Measurements from ENCODE around the gene HAX1.

HAX1 gene

GRCh38 chr1:154290921-154291320, 18.5 kb downstream of the HAX1 start:
- no peak for TF ChIP-seq CTCF (IDR thresholded peaks at IDR 0.05)

DNA sequence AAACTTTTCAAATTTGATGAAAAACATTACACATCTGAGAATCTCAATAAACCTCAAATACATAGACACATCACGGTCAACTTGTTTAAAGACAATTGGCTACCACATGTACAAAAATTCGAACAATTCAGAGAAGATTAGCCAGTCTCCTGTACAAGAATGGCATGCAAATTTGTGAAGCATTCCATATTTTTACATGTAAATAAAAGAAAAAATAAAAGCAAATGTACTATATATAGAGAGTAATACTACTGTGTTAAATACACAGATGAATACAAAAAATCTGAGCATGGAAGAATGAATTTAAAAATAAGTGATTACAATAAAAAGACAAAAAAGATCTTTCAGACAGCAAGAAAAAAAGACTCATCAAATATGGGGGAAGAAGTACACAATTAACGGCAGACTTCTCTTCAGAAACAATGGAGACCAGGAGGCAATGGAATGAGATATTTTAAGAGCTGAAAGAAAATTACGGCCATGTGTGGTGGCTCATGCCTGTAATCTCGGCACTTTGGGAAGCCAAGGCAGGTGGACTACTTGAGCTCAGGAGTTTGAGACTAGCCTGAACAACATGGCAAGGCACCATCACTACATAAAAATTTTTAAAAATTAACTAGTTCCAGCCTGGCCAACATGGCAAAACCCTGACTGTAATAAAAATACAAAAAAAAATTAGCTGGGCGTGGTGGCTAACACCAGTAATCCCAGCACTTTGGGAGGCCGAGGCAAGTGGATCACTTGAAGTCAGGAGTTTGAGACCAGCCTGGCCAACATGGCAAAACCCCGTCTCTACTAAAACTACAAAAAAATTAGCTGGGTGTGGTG, 23.2 kb downstream of the HAX1 start:
- TF ChIP-seq CTCF (IDR thresholded peaks at IDR 0.05): no peak

GRCh38 chr1:154301582-154301981, 29.2 kb downstream of the HAX1 start:
- no peak for TF ChIP-seq CTCF (IDR thresholded peaks at IDR 0.05)

DNA sequence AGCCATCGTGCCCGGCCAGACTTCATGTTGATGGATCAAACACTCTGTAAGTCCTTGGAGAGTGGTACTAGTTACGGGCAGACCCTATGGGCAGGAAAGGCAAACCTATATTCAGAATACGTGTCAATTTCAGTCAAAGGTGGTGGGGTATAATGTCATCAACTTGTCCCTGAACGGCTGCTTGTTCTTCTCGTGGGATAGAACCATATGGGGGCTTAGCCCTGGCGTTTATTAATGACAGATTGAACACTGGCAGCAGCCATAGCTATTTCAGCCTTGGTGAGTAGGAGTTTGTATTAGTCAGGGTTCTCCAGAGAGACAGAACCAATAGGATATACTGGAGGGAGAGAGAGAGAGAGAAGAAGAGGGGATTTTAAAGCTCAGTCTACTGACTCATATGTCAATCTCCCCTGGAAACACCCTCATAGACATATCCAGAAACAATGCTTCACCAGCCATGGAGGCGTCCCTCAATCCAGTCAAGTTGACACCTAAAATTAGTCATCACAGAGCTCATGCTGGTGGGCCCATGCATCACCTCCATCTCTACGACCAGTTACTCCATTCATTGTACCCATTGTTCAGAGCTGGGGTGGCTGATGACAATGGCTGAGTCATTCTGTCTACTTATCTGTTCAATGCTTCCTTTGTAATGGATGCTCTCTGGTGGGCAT, 32.4 kb downstream of the HAX1 start:
- no peak for TF ChIP-seq CTCF (IDR thresholded peaks at IDR 0.05)

- TF ChIP-seq CTCF (IDR thresholded peaks at IDR 0.05): no peak
Observed at GRCh38 chr1:154306151-154306550, 33.7 kb downstream of the HAX1 start.

GRCh38 chr1:154313066-154313356, 40.6 kb downstream of the HAX1 start:
- no peak for TF ChIP-seq CTCF (IDR thresholded peaks at IDR 0.05)

DNA sequence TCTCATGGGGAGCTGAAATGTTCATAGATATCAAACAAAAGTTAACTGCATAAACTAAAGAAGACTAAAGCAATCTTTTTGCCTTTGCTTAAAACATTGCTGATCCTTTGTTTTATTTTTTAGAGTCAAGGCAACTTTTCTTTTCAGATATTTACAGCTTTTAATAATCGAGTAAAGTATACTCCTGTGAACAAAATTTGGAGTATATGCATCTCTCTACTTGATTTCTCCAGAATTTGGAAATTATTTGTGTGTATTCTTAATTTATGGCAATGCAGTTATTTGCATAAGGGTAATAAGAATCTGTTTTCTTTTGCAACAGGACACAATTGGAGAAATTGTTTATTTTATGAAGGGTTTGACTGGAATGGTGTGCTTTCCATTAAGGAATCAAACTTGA, 44.3 kb downstream of the HAX1 start:
- TF ChIP-seq CTCF (IDR thresholded peaks at IDR 0.05): no peak
